GM12873 (cell line): Measurements from ENCODE around the gene PLA2G4E.

ENCODE experiments used
- CTCF ChIP-seq: IDR thresholded peaks from 2 replicates; pipeline ENCODE4 v1.5.1; 2012; ENCODE audit warnings: low read depth, mild to moderate bottlenecking, moderate library complexity, low read length, control low read depth; ENCODE audit not compliant: insufficient read depth; ENCODE audit errors: missing control alignments

The PLA2G4E gene

GRCh38 chr15:41978534-41978933, 42.3 kb downstream of the PLA2G4E start:
- no peak for TF ChIP-seq CTCF

GRCh38 chr15:41977757-41978383, 43.0 kb downstream of the PLA2G4E start:
- TF ChIP-seq CTCF, result no peak

- TF ChIP-seq CTCF, result no peak
Measured at GRCh38 chr15:41975669-41976068, 45.2 kb downstream of the PLA2G4E start.

DNA sequence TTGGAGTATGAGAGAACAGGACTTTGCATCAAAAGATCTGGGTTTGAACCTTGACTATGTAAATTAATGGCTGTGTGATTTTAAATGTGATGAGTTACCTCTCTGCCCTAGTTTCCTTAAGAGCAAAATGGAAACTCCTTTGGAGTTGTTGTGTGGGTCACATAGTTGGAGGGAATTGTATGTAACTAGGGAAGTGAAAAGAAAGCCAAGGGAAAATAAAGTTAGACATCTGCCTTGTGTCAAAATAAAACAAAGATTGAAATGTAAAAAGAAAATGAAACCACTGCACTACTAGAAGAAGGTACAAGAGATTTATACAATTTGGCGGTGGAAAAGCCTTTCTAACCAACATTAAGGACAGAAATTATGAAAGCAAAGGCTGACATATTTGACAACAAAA, 46.8 kb downstream of the PLA2G4E start:
- no peak for TF ChIP-seq CTCF

DNA sequence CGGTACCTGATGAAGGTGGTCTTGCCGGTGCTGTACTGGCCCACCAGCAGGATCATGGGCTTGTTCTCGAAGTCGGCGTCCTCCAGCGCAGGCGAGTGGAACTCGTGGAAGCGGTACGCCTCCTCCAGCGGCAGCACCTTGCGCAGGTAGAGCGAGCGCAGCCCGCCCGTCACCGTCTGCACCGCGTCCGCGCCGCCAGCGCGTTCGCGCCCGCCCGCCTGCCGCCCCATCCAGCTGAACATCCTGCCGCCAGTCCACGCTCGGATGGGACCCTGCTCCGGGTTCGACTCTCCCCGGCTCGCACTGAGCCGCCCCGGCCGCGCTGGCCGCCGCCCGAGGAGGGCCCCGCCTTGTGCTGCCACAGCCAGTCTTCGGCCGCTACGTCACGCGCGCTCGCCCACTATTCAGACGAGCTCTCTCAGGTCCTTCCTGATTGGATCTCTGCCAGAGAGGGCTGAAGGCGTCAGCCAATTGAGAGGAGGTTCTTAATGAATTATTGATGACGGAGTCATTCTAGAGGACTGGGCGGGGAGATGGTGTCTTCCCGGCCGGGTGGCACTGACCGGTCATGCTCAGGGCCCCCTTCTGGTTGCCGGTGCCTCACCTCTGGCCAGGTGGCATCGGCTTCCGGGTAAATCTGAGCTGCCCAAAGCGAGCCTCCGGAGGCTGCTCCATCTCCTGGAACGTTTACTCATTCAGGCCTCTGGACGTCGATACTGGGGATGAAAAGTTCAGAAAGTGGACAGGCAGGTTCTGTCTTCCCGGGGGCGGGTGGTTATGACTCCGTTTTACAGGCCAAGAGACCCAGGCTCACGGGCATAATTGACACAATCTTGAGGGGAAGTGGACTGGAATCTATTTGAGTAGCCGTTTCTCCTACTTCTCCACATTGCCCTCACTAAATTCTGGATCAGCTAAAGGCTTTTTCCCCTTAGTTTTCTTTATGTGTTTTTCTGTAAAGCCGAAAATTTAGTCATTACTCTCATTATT, 48.3 kb downstream of the PLA2G4E start, which contains the start of gene EHD4:
Gene EHD4, minus strand, starts transcription at position 305 of the 990 bp plus-strand sequence. Its CDS starts 63 bp downstream, at position 242.
- TF ChIP-seq CTCF, result peak; percentile 42

GRCh38 chr15:41971895-41972252, 49.0 kb downstream of the PLA2G4E start:
- TF ChIP-seq CTCF, result no peak

GRCh38 chr15:41971089-41971894, 49.5 kb downstream of the PLA2G4E start:
- TF ChIP-seq CTCF, result no peak
